Sigmoid colon (tissue), 7 donors: ENCODE data around the gene PKDCC. TPM values are rescaled to one million over a fixed set of nuclear protein-coding genes. Genes with fewer than 3 reads are reported as not detected.
A peak's percentile ranks its signal among the peaks of the same experiment; 100 is the strongest.

Experiments used
- DNase-seq: peaks from one replicate; pipeline ENCODE4 v3.0.0-alpha.2; 2019
- H3K27ac ChIP-seq, 4 donors: fragments of 200-600 bp; sonication (generic); one replicate each; pipeline ENCODE4 v1.5.1; 2016 to 2019; ENCODE audit warnings: mild to moderate bottlenecking in 1 of 4
- H3K27me3 ChIP-seq, 3 donors: fragments of 200-600 bp; sonication (generic); one replicate each; pipeline ENCODE4 v1.5.1; 2019; ENCODE audit warnings: mild to moderate bottlenecking in 1 of 3
- H3K36me3 ChIP-seq, 4 donors: fragments of 200-600 bp; sonication (generic); one replicate each; pipeline ENCODE4 v1.5.1; 2016 to 2019
- H3K4me1 ChIP-seq, 4 donors: fragments of 200-600 bp; sonication (generic); one replicate each; pipeline ENCODE4 v1.5.1; 2017 to 2019
- H3K4me3 ChIP-seq, 4 donors: fragments of 200-600 bp; sonication (generic); one replicate each; pipeline ENCODE4 v1.5.1; 2017 to 2019; ENCODE audit warnings: mild to moderate bottlenecking in 2 of 4, moderate library complexity in 1 of 4
- H3K9me3 ChIP-seq, 4 donors: fragments of 200-600 bp in 3 of 4; sonication (generic) in 3 of 4; one replicate each; pipeline versions ENCODE4 v1.5.1 to v1.6.1; 2013 to 2019
- CTCF ChIP-seq, 4 experiments: fragments of 450-650 bp in 3 of 4; fragments of 200-600 bp in 1 of 4; IDR thresholded peaks; one replicate each; pipeline ENCODE4 v1.5.1; 2016 to 2019; ENCODE audit warnings: antibody characterized with exemption in 4 of 4, mild to moderate bottlenecking in 3 of 4, moderate library complexity in 2 of 4
- EP300 ChIP-seq, 4 donors: sonication (generic); formaldehyde crosslinking; IDR thresholded peaks; one replicate each; pipeline ENCODE4 v1.6.1; 2017; ENCODE audit warnings: antibody characterized with exemption in 4 of 4
- POLR2A ChIP-seq, 2 donors: fragments of 450-650 bp; IDR thresholded peaks; one replicate each; pipeline ENCODE4 v1.6.1; 2016; ENCODE audit warnings: antibody characterized with exemption in 2 of 2, mild to moderate bottlenecking in 2 of 2, moderate library complexity in 2 of 2
- POLR2AphosphoS5 ChIP-seq, 4 donors: sonication (generic); formaldehyde crosslinking; IDR thresholded peaks; one replicate each; pipeline ENCODE4 v1.6.1; 2017; ENCODE audit warnings: antibody characterized with exemption in 4 of 4
- WGBS, 2 donors: extraction: QIAGEN DNeasy Blood & Tissue Kit; methylation state at CpG; one replicate each; pipeline ENCODE4 v1.1.7; 2013; 5-methylcytosine and 5-hydroxymethylcytosine counted together
- intact Hi-C: fragments of 100-400 bp; cut with DNase I; formaldehyde crosslinking; loops from one replicate; pipeline ENCODE4 v1.15.1; 2023
- polyA plus RNA-seq, 3 donors: library from polyadenylated mRNA; stranded (reverse); fragments of 200-250 nt; gene quantifications; one replicate each; pipeline ENCODE4 v1.2.3, GENCODE V29; 2013
- total RNA-seq, 4 donors: library from RNA; depleted of rRNA; stranded (reverse); fragments of >200 nt; gene quantifications; one replicate each; pipeline ENCODE4 v1.1.0, GENCODE V29; 2016
- donor health status: healthy with polysubstance abuse.
- donor health status: Bipolar disorder and iron deficiency.
- donor health status: healthy.

Gene PKDCC
- total and polyA plus RNA-seq, 7 donors, result 13.9 to 106 (median 67.7) TPM

GRCh38 chr2:42055573-42056514 lies 8.0 kb downstream of the PKDCC start:
- TF ChIP-seq POLR2A (IDR thresholded peaks at IDR 0.05), result peak in 1 of 2 donors; percentile 37
- TF ChIP-seq CTCF (IDR thresholded peaks at IDR 0.05), result no peak
- peak in 3 of 4 donors; percentile 45 to 80 (median 78) for TF ChIP-seq EP300 (IDR thresholded peaks at IDR 0.05)
- peak; percentile 53 to 90 (median 77) for TF ChIP-seq POLR2AphosphoS5 (IDR thresholded peaks at IDR 0.05)
- Histone ChIP-seq H3K9me3 (no peaks in the 10 kb centered on the region), H3K4me1 (peaks cover 0 to 95% (median 89%) of the 10 kb centered on the region in 4 donors), H3K27ac (peak overlapping the region; percentile 96 to 99 (median 96)), H3K4me3 (no peak overlapping the region), H3K27me3 (no peaks in the 10 kb centered on the region), H3K36me3 (peaks cover 20 to 49% (median 26%) of the 10 kb centered on the region in 4 donors)
- peak; percentile 89 for DNase-seq
- intact Hi-C loops, result loop anchor here (2.0 kb wide), 1 partner anchor 129 kb away; no protein-coding TSS in a partner anchor
- 10 to 45% methylated on average over 4 of the region's 4 CpGs for WGBS, 2 donors

- TF ChIP-seq POLR2AphosphoS5 (IDR thresholded peaks at IDR 0.05) (no peak), EP300 (IDR thresholded peaks at IDR 0.05) (no peak), CTCF (IDR thresholded peaks at IDR 0.05) (no peak)
Measured at GRCh38 chr2:42057159-42057901, 9.5 kb downstream of the PKDCC start.

DNA sequence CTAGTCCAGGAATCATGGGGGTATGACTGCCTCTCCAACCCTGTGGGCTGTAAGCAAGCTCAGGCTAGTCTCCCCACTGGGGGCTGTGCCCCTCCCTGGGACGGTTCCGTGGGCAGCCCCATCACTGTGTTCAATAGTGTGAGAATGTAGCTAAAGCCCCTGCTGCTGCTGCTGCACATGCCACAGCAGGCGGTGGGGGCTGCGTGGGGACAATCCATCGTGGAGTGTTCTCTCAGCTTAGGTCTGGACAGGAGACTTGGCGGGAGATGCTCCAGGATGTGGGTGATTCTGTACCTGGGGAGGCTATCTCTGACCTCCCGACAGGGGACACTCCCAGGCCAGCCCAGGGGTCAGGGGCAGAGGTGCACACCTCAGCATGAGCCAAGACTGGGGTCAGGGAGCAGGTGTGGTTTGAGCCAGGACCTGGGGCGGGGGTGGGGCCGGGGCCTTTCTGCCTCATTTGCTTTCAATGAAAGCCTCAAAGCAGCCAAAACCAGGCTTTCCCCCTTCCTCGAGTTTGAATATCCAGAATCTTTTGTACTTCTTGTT lies 10.2 kb downstream of the PKDCC start:
- intact Hi-C loops, result no loop called here
- no peak overlapping the region for H3K4me3 ChIP-seq
- peaks cover 20 to 49% (median 26%) of the 10 kb centered on the region in 4 donors for H3K36me3 ChIP-seq
- WGBS, 2 donors, result 63 to 80% methylated on average over 10 of the region's 10 CpGs
- H3K27me3 ChIP-seq, result no peaks in the 10 kb centered on the region
- no peaks in the 10 kb centered on the region for H3K9me3 ChIP-seq
- H3K27ac ChIP-seq, result peak overlapping the region; percentile 96 to 99 (median 96)
- no peak for DNase-seq
- H3K4me1 ChIP-seq, result peaks cover 0 to 95% (median 89%) of the 10 kb centered on the region in 4 donors
- TF ChIP-seq EP300 (IDR thresholded peaks at IDR 0.05), result no peak
- no peak for TF ChIP-seq POLR2AphosphoS5 (IDR thresholded peaks at IDR 0.05)

More at GRCh38 chr2:42057159-42057901, 9.5 kb downstream of the PKDCC start:
- Histone ChIP-seq H3K4me3 (no peak overlapping the region), H3K9me3 (no peaks in the 10 kb centered on the region), H3K4me1 (peaks cover 0 to 95% (median 89%) of the 10 kb centered on the region in 4 donors), H3K27ac (peak overlapping the region; percentile 96 to 99 (median 96)), H3K36me3 (peaks cover 20 to 49% (median 26%) of the 10 kb centered on the region in 4 donors), H3K27me3 (no peaks in the 10 kb centered on the region)
- no peak for DNase-seq
- 46 to 77% methylated on average over 8 of the region's 8 CpGs for WGBS, 2 donors
- intact Hi-C loops, result no loop called here

- intact Hi-C loops, result no loop called here
- Histone ChIP-seq H3K4me1 (peaks cover 0 to 96% (median 89%) of the 10 kb centered on the region in 4 donors), H3K9me3 (no peaks in the 10 kb centered on the region), H3K27me3 (no peaks in the 10 kb centered on the region), H3K4me3 (no peak overlapping the region), H3K36me3 (peaks cover 20 to 49% (median 26%) of the 10 kb centered on the region in 4 donors), H3K27ac (peak overlapping the region; percentile 96 to 99 (median 96))
- TF ChIP-seq POLR2AphosphoS5 (IDR thresholded peaks at IDR 0.05), result no peak
- TF ChIP-seq EP300 (IDR thresholded peaks at IDR 0.05), result no peak
- DNase-seq, result no peak
- 62 to 77% methylated on average over 13 of the region's 13 CpGs for WGBS, 2 donors
Measured at GRCh38 chr2:42059261-42059898, 11.6 kb downstream of the PKDCC start.

GRCh38 chr2:42060028-42060427 lies 12.2 kb downstream of the PKDCC start:
- peaks cover 0 to 96% (median 88%) of the 10 kb centered on the region in 4 donors for H3K4me1 ChIP-seq
- intact Hi-C loops, result no loop called here
- DNase-seq, result no peak
- WGBS, 2 donors, result 54 to 69% methylated on average over 8 of the region's 8 CpGs
- no peak overlapping the region for H3K4me3 ChIP-seq
- H3K27me3 ChIP-seq, result no peaks in the 10 kb centered on the region
- TF ChIP-seq POLR2AphosphoS5 (IDR thresholded peaks at IDR 0.05) (no peak), CTCF (IDR thresholded peaks at IDR 0.05) (no peak), EP300 (IDR thresholded peaks at IDR 0.05) (no peak), POLR2A (IDR thresholded peaks at IDR 0.05) (no peak)
- H3K9me3 ChIP-seq, result no peaks in the 10 kb centered on the region
- H3K36me3 ChIP-seq, result peaks cover 20 to 44% (median 26%) of the 10 kb centered on the region in 4 donors
- H3K27ac ChIP-seq, result peak overlapping the region; percentile 96 to 99 (median 96)
